ENCODE data around the gene HLA-C. TPM values are rescaled to one million over a fixed set of nuclear protein-coding genes. Genes with fewer than 3 reads are reported as not detected.
"Not testable (repeated sequence)": the region's sequence is repeated elsewhere in the genome, so short reads cannot be mapped to it uniquely, and the experiment has no call there.

Gene HLA-C
- total RNA-seq, 2 experiments from 2014 or later, result 1,977 to 1,996 TPM

DNA sequence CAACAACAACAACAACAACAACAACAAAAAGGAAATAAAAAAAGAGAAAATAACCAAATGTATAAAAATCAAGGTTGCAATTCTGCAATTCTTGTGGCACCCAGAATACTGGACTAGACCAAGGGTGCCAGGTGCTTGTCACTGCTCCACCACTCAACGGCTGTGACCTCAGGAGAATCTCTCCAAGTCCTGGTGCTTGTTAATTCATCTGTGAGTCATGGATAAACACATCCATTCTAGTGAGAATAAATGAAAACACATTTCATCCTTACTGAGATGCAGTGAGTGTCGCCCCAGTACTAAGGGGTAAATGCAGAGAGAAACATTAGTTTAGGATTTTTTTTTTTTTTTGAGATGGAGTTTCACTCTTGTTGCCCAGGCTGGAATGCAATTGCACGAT, 32.0 kb downstream of the HLA-C start:
- TF ChIP-seq, protein P1, sequence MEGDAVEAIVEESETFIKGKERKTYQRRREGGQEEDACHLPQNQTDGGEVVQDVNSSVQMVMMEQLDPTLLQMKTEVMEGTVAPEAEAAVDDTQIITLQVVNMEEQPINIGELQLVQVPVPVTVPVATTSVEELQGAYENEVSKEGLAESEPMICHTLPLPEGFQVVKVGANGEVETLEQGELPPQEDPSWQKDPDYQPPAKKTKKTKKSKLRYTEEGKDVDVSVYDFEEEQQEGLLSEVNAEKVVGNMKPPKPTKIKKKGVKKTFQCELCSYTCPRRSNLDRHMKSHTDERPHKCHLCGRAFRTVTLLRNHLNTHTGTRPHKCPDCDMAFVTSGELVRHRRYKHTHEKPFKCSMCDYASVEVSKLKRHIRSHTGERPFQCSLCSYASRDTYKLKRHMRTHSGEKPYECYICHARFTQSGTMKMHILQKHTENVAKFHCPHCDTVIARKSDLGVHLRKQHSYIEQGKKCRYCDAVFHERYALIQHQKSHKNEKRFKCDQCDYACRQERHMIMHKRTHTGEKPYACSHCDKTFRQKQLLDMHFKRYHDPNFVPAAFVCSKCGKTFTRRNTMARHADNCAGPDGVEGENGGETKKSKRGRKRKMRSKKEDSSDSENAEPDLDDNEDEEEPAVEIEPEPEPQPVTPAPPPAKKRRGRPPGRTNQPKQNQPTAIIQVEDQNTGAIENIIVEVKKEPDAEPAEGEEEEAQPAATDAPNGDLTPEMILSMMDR (IDR thresholded peaks at IDR 0.05), result no peak
- ATAC-seq (ENCODE audit: poor library complexity), result no peak
- H3K27ac ChIP-seq (ENCODE audit: low read depth in 1 of 2, low read length in 2 of 2), result no peak overlapping the region
- no peak overlapping the region for H3K4me3 ChIP-seq (ENCODE audit: low read length)
- POLR2A ChIA-PET, result interaction anchor here (0.7 kb wide), 1 partner anchor 80 kb away, joined by 3 read pairs; no protein-coding TSS in a partner anchor
- CTCF ChIA-PET, result interaction anchor here (0.7 kb wide), 1 partner anchor 43 kb away, joined by 3 read pairs; no protein-coding TSS in a partner anchor
- peaks cover 9% of the 10 kb centered on the region for H3K4me1 Mint-ChIP-seq (ENCODE audit: low read depth)
- peaks cover 11% of the 10 kb centered on the region for H3K27me3 Mint-ChIP-seq
- H3K36me3 ChIP-seq (ENCODE audit: insufficient read depth, low read length), result no peaks in the 10 kb centered on the region
- H3K4me3 Mint-ChIP-seq, result no peak overlapping the region
- no peaks in the 10 kb centered on the region for H3K9me3 Mint-ChIP-seq
- no peaks in the 10 kb centered on the region for H3K27me3 ChIP-seq (ENCODE audit: control insufficient read depth in 1 of 2, insufficient read depth in 2 of 2, low read length in 2 of 2)
- H3K36me3 Mint-ChIP-seq (ENCODE audit: low read depth), result no peaks in the 10 kb centered on the region
- H3K4me1 ChIP-seq (ENCODE audit: insufficient read depth, low read length), result no peaks in the 10 kb centered on the region
- intact Hi-C loops (cut with DNase I, micrococcal nuclease), result no loop called here
- H3K27ac Mint-ChIP-seq, result no peak overlapping the region
- H3K9me3 ChIP-seq (ENCODE audit: control insufficient read depth in 1 of 2, insufficient read depth in 1 of 2, low read length in 2 of 2), result no peaks in the 10 kb centered on the region
- DNase-seq, result no peak

DNA sequence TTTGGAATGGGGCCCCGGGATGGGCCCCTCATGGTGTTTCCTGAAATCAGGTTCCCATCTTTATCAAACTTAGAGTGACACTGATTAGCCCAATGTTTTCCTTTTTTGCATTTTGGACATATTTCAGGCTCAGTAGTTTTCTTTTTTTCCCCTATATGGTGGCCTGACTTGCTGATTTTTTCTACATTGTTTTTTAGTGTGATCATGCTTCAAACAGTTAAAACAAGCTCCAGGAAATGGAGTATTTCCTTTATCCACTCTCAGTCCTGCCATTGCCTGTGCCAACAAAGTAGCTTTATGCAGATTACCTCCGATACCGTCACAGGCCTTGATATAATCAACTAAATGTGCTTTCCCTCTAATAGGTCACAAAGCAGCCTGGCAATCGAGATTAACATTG, 37.8 kb downstream of the HLA-C start:
- H3K9me3 ChIP-seq (ENCODE audit: control insufficient read depth in 1 of 2, insufficient read depth in 1 of 2, low read length in 2 of 2); DNase-seq; H3K4me1 Mint-ChIP-seq (ENCODE audit: low read depth); H3K27me3 Mint-ChIP-seq; H3K9me3 Mint-ChIP-seq; POLR2A ChIA-PET; H3K36me3 ChIP-seq (ENCODE audit: insufficient read depth, low read length); H3K4me3 ChIP-seq (ENCODE audit: low read length); H3K27ac Mint-ChIP-seq; intact Hi-C loops (cut with DNase I, micrococcal nuclease); H3K4me3 Mint-ChIP-seq; H3K27ac ChIP-seq (ENCODE audit: low read depth in 1 of 2, low read length in 2 of 2); H3K36me3 Mint-ChIP-seq (ENCODE audit: low read depth); ATAC-seq (ENCODE audit: poor library complexity); H3K4me1 ChIP-seq (ENCODE audit: insufficient read depth, low read length); H3K27me3 ChIP-seq (ENCODE audit: control insufficient read depth in 1 of 2, insufficient read depth in 2 of 2, low read length in 2 of 2): not testable (repeated sequence)
- CTCF ChIA-PET, result interaction anchor here (1.3 kb wide), 1 partner anchor 12 kb away, joined by 3 read pairs; no protein-coding TSS in a partner anchor

- Mint-ChIP-seq H3K27ac (no peak overlapping the region), H3K4me1 (ENCODE audit: low read depth) (no peaks in the 10 kb centered on the region), H3K4me3 (no peak overlapping the region), H3K36me3 (ENCODE audit: low read depth) (no peaks in the 10 kb centered on the region), H3K9me3 (no peaks in the 10 kb centered on the region), H3K27me3 (peaks cover 8% of the 10 kb centered on the region)
- Histone ChIP-seq H3K9me3 (ENCODE audit: control insufficient read depth in 1 of 2, insufficient read depth in 1 of 2, low read length in 2 of 2) (no peaks in the 10 kb centered on the region), H3K4me3 (ENCODE audit: low read length) (no peak overlapping the region), H3K27ac (ENCODE audit: low read depth in 1 of 2, low read length in 2 of 2) (no peak overlapping the region), H3K27me3 (ENCODE audit: control insufficient read depth in 1 of 2, insufficient read depth in 2 of 2, low read length in 2 of 2) (no peaks in the 10 kb centered on the region), H3K36me3 (ENCODE audit: insufficient read depth, low read length) (no peaks in the 10 kb centered on the region), H3K4me1 (ENCODE audit: insufficient read depth, low read length) (no peaks in the 10 kb centered on the region)
- ATAC-seq (ENCODE audit: poor library complexity), result no peak
- intact Hi-C loops (cut with DNase I, micrococcal nuclease), result no loop called here
- POLR2A ChIA-PET, result interaction anchor here (0.6 kb wide), 1 partner anchor 44 kb away, joined by 3 read pairs; no protein-coding TSS in a partner anchor
- no peak for DNase-seq
- CTCF ChIA-PET, result interaction anchor here (1.1 kb wide), 1 partner anchor 139 kb away, joined by 3 read pairs; no protein-coding TSS in a partner anchor
- TF ChIP-seq, protein P1 (IDR thresholded peaks at IDR 0.05), result no peak
Observed at GRCh38 chr6:31228476-31228875, 43.4 kb downstream of the HLA-C start.

DNA sequence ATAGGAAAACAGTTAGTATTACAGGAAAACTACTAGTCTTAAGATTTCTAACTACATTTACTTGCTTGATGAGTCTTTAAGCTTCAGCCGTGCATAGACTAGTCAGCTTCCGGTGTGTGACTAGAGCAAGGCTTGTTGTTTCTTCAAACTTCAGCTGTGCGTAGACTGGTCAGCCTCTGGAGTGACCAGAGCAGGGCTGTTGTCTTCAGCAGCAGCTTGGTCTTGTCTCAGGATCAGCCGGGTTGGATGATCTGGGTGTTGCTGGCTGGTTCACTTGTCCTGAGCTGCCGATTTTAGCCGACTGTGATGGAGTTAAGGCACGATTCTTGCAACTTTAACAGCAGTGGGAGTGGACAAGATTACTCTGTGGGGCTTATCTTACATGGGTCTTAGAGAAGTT, 44.7 kb downstream of the HLA-C start:
- H3K4me3 Mint-ChIP-seq, result no peak overlapping the region
- TF ChIP-seq, protein P1 (IDR thresholded peaks at IDR 0.05), result no peak
- POLR2A ChIA-PET, result no interaction called here
- H3K9me3 Mint-ChIP-seq, result no peaks in the 10 kb centered on the region
- Histone ChIP-seq H3K27ac (ENCODE audit: low read depth in 1 of 2, low read length in 2 of 2) (no peak overlapping the region), H3K9me3 (ENCODE audit: control insufficient read depth in 1 of 2, insufficient read depth in 1 of 2, low read length in 2 of 2) (no peaks in the 10 kb centered on the region), H3K27me3 (ENCODE audit: control insufficient read depth in 1 of 2, insufficient read depth in 2 of 2, low read length in 2 of 2) (no peaks in the 10 kb centered on the region), H3K36me3 (ENCODE audit: insufficient read depth, low read length) (no peaks in the 10 kb centered on the region), H3K4me1 (ENCODE audit: insufficient read depth, low read length) (no peaks in the 10 kb centered on the region), H3K4me3 (ENCODE audit: low read length) (no peak overlapping the region)
- no peaks in the 10 kb centered on the region for H3K36me3 Mint-ChIP-seq (ENCODE audit: low read depth)
- CTCF ChIA-PET, result interaction anchor here (1.3 kb wide), 1 partner anchor 30 kb away, joined by 3 read pairs; no protein-coding TSS in a partner anchor
- no peak for DNase-seq
- H3K27me3 Mint-ChIP-seq, result peaks cover 8% of the 10 kb centered on the region
- H3K4me1 Mint-ChIP-seq (ENCODE audit: low read depth), result no peaks in the 10 kb centered on the region
- no peak overlapping the region for H3K27ac Mint-ChIP-seq
- intact Hi-C loops (cut with DNase I, micrococcal nuclease), result no loop called here
- ATAC-seq (ENCODE audit: poor library complexity), result no peak

Measured in CD4-positive, alpha-beta T cell (primary cell).